ENCODE data around the gene RUFY4. TPM values are rescaled to one million over a fixed set of nuclear protein-coding genes. Genes with fewer than 3 reads are reported as not detected.

RUFY4 gene
- total RNA-seq, 1 donor from 2014 or later = not detected

GRCh38 chr2:218072478-218073024 lies 3.5 kb downstream of the RUFY4 start:
- Histone ChIP-seq H3K27me3 (no peaks in the 10 kb centered on the region), H3K36me3 (no peaks in the 10 kb centered on the region), H3K9me3 (no peaks in the 10 kb centered on the region), H3K4me3 (no peak overlapping the region), H3K4me1 (no peaks in the 10 kb centered on the region), H3K27ac (no peak overlapping the region)
- ATAC-seq (no peak), DNase-seq (no peak)
- intact Hi-C loops (cut with DNase I) = no loop called here
- TF ChIP-seq, protein P1, sequence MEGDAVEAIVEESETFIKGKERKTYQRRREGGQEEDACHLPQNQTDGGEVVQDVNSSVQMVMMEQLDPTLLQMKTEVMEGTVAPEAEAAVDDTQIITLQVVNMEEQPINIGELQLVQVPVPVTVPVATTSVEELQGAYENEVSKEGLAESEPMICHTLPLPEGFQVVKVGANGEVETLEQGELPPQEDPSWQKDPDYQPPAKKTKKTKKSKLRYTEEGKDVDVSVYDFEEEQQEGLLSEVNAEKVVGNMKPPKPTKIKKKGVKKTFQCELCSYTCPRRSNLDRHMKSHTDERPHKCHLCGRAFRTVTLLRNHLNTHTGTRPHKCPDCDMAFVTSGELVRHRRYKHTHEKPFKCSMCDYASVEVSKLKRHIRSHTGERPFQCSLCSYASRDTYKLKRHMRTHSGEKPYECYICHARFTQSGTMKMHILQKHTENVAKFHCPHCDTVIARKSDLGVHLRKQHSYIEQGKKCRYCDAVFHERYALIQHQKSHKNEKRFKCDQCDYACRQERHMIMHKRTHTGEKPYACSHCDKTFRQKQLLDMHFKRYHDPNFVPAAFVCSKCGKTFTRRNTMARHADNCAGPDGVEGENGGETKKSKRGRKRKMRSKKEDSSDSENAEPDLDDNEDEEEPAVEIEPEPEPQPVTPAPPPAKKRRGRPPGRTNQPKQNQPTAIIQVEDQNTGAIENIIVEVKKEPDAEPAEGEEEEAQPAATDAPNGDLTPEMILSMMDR (IDR thresholded peaks at IDR 0.05) = no peak

- Histone ChIP-seq H3K4me1 (no peaks in the 10 kb centered on the region), H3K9me3 (no peaks in the 10 kb centered on the region), H3K27me3 (no peaks in the 10 kb centered on the region), H3K36me3 (no peaks in the 10 kb centered on the region), H3K4me3 (no peak overlapping the region), H3K27ac (no peak overlapping the region)
- TF ChIP-seq, protein P1 (IDR thresholded peaks at IDR 0.05) = no peak
- ATAC-seq = no peak
- no peak for DNase-seq
- intact Hi-C loops (cut with DNase I) = no loop called here
Observed at GRCh38 chr2:218073185-218073584, 4.1 kb downstream of the RUFY4 start.

GRCh38 chr2:218074031-218074430 lies 5.0 kb downstream of the RUFY4 start:
- intact Hi-C loops (cut with DNase I) = no loop called here
- TF ChIP-seq, protein P1 (IDR thresholded peaks at IDR 0.05) = peak; percentile 53
- ATAC-seq = peak; percentile 64
- no peak for DNase-seq
- H3K27me3 ChIP-seq = no peaks in the 10 kb centered on the region
- H3K27ac ChIP-seq = no peak overlapping the region
- H3K4me1 ChIP-seq = no peaks in the 10 kb centered on the region
- H3K4me3 ChIP-seq = no peak overlapping the region
- no peaks in the 10 kb centered on the region for H3K9me3 ChIP-seq
- H3K36me3 ChIP-seq = no peaks in the 10 kb centered on the region

- H3K27ac ChIP-seq = no peak overlapping the region
Observed at GRCh38 chr2:218075975-218076811, 7.1 kb downstream of the RUFY4 start.

DNA sequence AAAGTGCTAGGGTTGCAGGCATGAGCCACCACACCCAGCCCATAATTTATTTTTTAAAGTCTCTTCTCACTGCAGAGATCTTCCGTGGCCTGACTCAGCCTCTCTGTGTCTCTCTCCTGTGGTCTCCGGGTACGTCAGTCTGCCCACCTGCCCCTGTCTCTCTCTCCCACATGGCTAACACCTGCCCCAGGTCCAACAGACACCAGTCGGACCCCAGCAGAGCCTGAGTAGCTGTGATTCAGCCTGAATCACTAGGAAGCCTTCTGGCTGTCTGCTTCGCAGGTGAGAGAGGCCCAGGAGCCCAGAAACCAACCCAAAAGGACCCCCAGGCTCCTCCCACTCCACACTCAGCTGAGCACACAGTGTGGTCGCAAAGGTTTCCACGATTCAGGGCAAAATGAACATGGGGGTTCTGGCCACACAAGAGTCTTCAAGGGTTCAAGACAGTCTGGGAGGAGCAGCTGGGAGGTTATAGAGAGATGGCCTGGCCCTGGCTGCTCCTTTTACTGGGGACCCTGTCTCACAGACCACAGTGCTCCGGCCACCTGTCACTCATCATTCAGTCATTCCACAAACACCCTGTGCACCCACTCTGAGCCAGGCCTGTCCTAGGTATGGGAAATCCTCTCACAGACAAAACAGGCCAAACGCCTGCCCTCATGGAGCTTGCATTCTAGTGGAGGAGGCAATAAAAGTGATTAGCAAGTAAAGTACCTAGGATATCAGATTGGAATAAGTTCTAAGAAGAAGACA lies 8.6 kb downstream of the RUFY4 start:
- H3K4me1 ChIP-seq = no peaks in the 10 kb centered on the region
- ATAC-seq = no peak
- no peaks in the 10 kb centered on the region for H3K9me3 ChIP-seq
- TF ChIP-seq, protein P1 (IDR thresholded peaks at IDR 0.05) = no peak
- no peaks in the 10 kb centered on the region for H3K27me3 ChIP-seq
- no peak overlapping the region for H3K4me3 ChIP-seq
- no peaks in the 10 kb centered on the region for H3K36me3 ChIP-seq
- no peak for DNase-seq
- H3K27ac ChIP-seq = no peak overlapping the region
- intact Hi-C loops (cut with DNase I) = no loop called here

More at GRCh38 chr2:218075975-218076811, 7.1 kb downstream of the RUFY4 start:
- Histone ChIP-seq H3K27me3 (no peaks in the 10 kb centered on the region), H3K36me3 (no peaks in the 10 kb centered on the region), H3K4me1 (no peaks in the 10 kb centered on the region), H3K9me3 (no peaks in the 10 kb centered on the region), H3K4me3 (no peak overlapping the region)
- ATAC-seq (no peak), DNase-seq (no peak)
- TF ChIP-seq, protein P1 (IDR thresholded peaks at IDR 0.05) = no peak
- intact Hi-C loops (cut with DNase I) = no loop called here

All from upper lobe of right lung (tissue), 1 donor.